Body of pancreas (tissue), 4 donors: Measurements from ENCODE around the gene KIF3A. TPM values are rescaled to one million over a fixed set of nuclear protein-coding genes. Genes with fewer than 3 reads are reported as not detected.

Experiments used
- ATAC-seq: fragments of 150-250 bp; one replicate; pipeline ENCODE4 v1.9.1; 2016
- DNase-seq, 4 donors: peaks; one replicate each; pipeline ENCODE4 v3.0.0-alpha.2; 2019
- H3K27ac ChIP-seq, 4 donors: fragments of 200-600 bp; sonication (generic); 1 replicate in 3 of 4; 2 replicates in 1 of 4; pipeline versions ENCODE4 v1.5.1 to v1.6.1; 2016 to 2019; ENCODE audit warnings: mild to moderate bottlenecking in 1 of 4, mixed read lengths in 1 of 4, moderate library complexity in 1 of 4
- H3K27me3 ChIP-seq, 2 donors: fragments of 200-600 bp; sonication (generic); one replicate each; pipeline ENCODE4 v1.6.0; 2016; ENCODE audit warnings: mild to moderate bottlenecking in 1 of 2
- H3K36me3 ChIP-seq, 2 donors: fragments of 200-600 bp; sonication (generic); replicated peaks in 1 of 2; 2 replicates each; pipeline ENCODE4 v1.5.1; 2016; ENCODE audit warnings: low read depth in 2 of 2; ENCODE audit not compliant: insufficient read depth in 1 of 2
- H3K4me1 ChIP-seq: fragments of 200-600 bp; sonication (generic); one replicate; pipeline ENCODE4 v1.6.0; 2016
- H3K4me3 ChIP-seq, 2 donors: fragments of 200-600 bp; sonication (generic); 1 replicate in 1 of 2; 2 replicates in 1 of 2; pipeline ENCODE4 v1.5.1; 2016 to 2019
- H3K9me3 ChIP-seq, 3 donors: fragments of 200-600 bp; sonication (generic); 1 replicate in 2 of 3; 2 replicates in 1 of 3; pipeline ENCODE4 v1.5.1; 2016
- CTCF ChIP-seq, 7 experiments: fragments of 450-650 bp in 4 of 7; fragments of 200-600 bp in 3 of 7; sonication (generic) in 3 of 7; IDR thresholded peaks; one replicate each; pipeline ENCODE4 v1.5.1; 2016 to 2019; ENCODE audit warnings: antibody characterized with exemption in 7 of 7
- POLR2A ChIP-seq, 3 donors: fragments of 450-650 bp; IDR thresholded peaks; one replicate each; pipeline ENCODE4 v1.6.1; 2016; ENCODE audit warnings: antibody characterized with exemption in 3 of 3, mild to moderate bottlenecking in 2 of 3
- WGBS, 2 donors: methylation state at CpG; one replicate each; pipeline ENCODE4 v1.1.5; 2017; 5-methylcytosine and 5-hydroxymethylcytosine counted together
- intact Hi-C: fragments of 100-400 bp; cut with DNase I; formaldehyde crosslinking; loops from one replicate; pipeline ENCODE4 v1.15.1; 2023
- total RNA-seq, 2 donors: library from RNA; depleted of rRNA; stranded (reverse); fragments of >200 nt; gene quantifications; one replicate each; pipeline ENCODE4 v1.1.0, GENCODE V29; 2016

Gene KIF3A
- total RNA-seq, 2 donors from 2014 or later, result 5.9 to 8.8 TPM

DNA sequence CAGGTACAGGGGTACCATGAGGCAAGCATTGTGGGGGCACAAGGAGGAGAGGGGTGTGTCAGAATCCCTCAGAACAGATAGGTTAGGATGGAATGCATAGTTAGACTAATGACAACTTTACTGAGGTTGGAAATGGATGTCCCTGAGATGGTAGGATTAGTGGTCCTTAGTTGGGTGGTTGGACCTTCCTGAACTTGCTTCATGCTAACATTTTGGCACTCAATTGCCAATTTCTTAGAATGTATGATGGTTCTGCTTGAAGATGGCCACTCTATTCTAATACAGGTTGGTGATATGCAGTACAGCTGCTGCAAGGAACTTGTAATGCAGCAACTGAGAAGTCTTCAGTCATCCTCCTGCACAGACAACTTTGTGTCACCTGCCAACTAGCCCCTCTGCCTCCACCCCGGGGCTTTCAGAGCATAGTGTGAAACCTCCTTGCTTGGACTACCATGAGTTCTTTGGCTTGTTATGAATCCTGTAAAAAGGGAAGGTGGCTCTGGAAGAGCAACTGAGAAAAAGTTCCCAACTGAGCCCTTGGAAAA, 15.3 kb upstream of the KIF3A start:
- ATAC-seq, result no peak
- Histone ChIP-seq H3K27ac (no peak overlapping the region), H3K27me3 (no peaks in the 10 kb centered on the region), H3K4me1 (peaks cover 2% of the 10 kb centered on the region), H3K36me3 (no peaks in the 10 kb centered on the region), H3K9me3 (no peaks in the 10 kb centered on the region), H3K4me3 (no peak overlapping the region)
- DNase-seq, result no peak
- intact Hi-C loops, result loop anchor here (5.0 kb wide), 1 partner anchor 70 kb away; no protein-coding TSS in a partner anchor
- WGBS, 2 donors, result 90 to 94% methylated on average over 1 of the region's 1 CpG
- TF ChIP-seq CTCF (IDR thresholded peaks at IDR 0.05) (no peak), POLR2A (IDR thresholded peaks at IDR 0.05) (no peak)

DNA sequence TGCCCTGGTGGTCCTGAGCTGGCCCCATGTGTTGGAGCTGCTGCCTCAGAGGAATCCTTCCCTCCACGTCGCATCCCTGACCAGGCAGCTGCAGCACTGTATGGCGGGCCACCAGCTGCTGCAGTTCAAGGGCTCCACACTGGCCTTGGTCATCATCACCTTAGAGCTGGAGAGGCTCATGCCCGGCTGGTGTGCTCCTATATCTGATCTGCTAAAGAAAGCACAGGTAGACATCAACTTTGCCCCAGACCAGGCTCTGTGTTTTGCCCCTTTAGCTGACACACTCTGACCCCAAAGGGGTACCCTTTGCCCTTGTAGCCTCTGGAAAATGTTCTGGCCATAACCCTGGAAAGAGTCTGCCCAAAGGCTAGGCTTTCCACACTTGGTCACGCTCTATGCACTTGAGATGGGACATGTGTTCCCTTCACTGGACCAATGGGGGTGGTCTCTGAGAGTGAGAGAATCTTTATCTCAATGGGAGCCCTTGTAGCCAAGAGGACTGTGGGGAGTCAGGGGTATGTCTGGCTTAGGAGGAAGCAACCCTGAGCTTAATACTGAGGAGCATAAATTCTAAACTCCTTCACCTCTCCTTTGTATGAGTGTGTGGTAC, 14.7 kb upstream of the KIF3A start:
- Histone ChIP-seq H3K4me3 (no peak overlapping the region), H3K27ac (no peak overlapping the region), H3K9me3 (no peaks in the 10 kb centered on the region), H3K36me3 (no peaks in the 10 kb centered on the region), H3K4me1 (peaks cover 8% of the 10 kb centered on the region), H3K27me3 (no peaks in the 10 kb centered on the region)
- 76 to 90% methylated on average over 4 to 5 of the region's 5 CpGs for WGBS, 2 donors
- ATAC-seq, result no peak
- no peak for DNase-seq
- intact Hi-C loops, result loop anchor here (5.0 kb wide), 1 partner anchor 70 kb away; no protein-coding TSS in a partner anchor
- TF ChIP-seq POLR2A (IDR thresholded peaks at IDR 0.05) (no peak), CTCF (IDR thresholded peaks at IDR 0.05) (no peak)

DNA sequence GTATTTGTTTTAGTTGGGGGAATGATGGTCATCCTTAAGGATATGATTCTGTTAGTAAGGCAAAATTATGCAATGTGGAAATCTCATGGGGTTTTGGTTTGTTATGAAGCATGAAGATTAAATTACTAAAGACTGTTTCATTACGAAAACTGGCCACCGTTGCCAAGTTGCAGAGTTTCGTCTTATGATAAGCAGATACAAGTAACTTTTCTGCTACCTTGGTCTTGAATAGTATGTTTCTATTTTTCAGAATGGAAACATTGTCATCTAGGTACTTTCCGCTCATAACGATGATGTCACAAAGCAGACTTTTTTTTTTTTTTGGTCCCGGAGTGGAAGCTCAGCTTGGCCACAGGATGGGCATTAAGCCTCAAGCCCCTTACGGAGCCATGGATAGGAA, 14.1 kb upstream of the KIF3A start:
- WGBS, 2 donors, result 69 to 70% methylated on average over 7 of the region's 7 CpGs
- Histone ChIP-seq H3K4me3 (no peak overlapping the region), H3K27me3 (no peaks in the 10 kb centered on the region), H3K4me1 (peaks cover 12% of the 10 kb centered on the region), H3K27ac (no peak overlapping the region), H3K36me3 (no peaks in the 10 kb centered on the region), H3K9me3 (no peaks in the 10 kb centered on the region)
- ATAC-seq (no peak), DNase-seq (peak in 1 of 4 donors; percentile 42)
- TF ChIP-seq CTCF (IDR thresholded peaks at IDR 0.05), result no peak
- TF ChIP-seq POLR2A (IDR thresholded peaks at IDR 0.05), result no peak
- intact Hi-C loops, result loop anchor here (5.0 kb wide), 1 partner anchor 71 kb away; no protein-coding TSS in a partner anchor

- Histone ChIP-seq H3K4me3 (no peak overlapping the region), H3K9me3 (no peaks in the 10 kb centered on the region), H3K4me1 (peaks cover 12% of the 10 kb centered on the region), H3K27ac (no peak overlapping the region), H3K36me3 (no peaks in the 10 kb centered on the region), H3K27me3 (no peaks in the 10 kb centered on the region)
- intact Hi-C loops, result loop anchor here (5.0 kb wide), 1 partner anchor 72 kb away; no protein-coding TSS in a partner anchor
- TF ChIP-seq CTCF (IDR thresholded peaks at IDR 0.05) (no peak), POLR2A (IDR thresholded peaks at IDR 0.05) (no peak)
- ATAC-seq (no peak), DNase-seq (no peak)
- WGBS, 2 donors, result 72 to 81% methylated on average over 10 of the region's 10 CpGs
These were observed 13.3 kb upstream of the KIF3A start for GRCh38 chr5:132750471-132751230.
